Measurements from ENCODE around the gene TSPAN3. TPM values are rescaled to one million over a fixed set of nuclear protein-coding genes. Genes with fewer than 3 reads are reported as not detected.

TSPAN3 gene
- total RNA-seq, 3 donors from 2014 or later (not counting 1 experiment from before 2014, with no cell fraction given): 18.7 to 37.4 (median 29.9) TPM

DNA sequence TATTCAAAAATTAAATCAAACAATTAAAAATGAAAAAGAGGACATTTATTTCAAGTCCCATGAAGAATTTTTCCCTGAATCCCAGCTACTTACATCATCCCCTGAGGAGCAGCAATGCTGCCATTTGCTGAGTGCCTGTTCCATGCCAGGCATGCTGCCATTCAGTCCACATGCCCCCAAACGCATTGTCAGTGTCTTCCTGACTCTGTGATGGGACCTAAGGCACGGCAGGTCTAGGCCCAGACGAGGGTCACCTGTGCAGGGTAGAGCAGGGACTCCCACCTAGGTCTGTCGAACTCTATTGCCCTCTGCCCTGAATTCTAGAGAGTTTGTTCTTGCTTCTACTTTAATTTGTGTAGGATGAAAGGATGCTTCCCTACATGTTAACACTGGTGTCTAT, 68.9 kb downstream of the TSPAN3 start:
- H3K36me3 ChIP-seq (ENCODE audit: control insufficient read depth, insufficient read depth, low read length): peaks cover 27% of the 10 kb centered on the region
- H3K9me3 ChIP-seq (ENCODE audit: control insufficient read depth, insufficient read depth, low read length): no peaks in the 10 kb centered on the region
- H3K4me1 ChIP-seq (ENCODE audit: control insufficient read depth, insufficient read depth, low read length): peaks cover 86% of the 10 kb centered on the region
- 84% methylated on average over 4 of the region's 4 CpGs for WGBS (ENCODE audit: insufficient coverage)
- Mint-ChIP-seq H3K9me3 (no peaks in the 10 kb centered on the region), H3K27me3 (ENCODE audit: low read depth in 2 of 2) (no peaks in the 10 kb centered on the region), H3K4me1 (peaks cover 94 to 96% of the 10 kb centered on the region in 2 donors), H3K27ac (peak overlapping the region; percentile 92 to 95), H3K4me3 (peak overlapping the region; percentile 82), H3K36me3 (no peaks in the 10 kb centered on the region)
- ATAC-seq (no peak), DNase-seq (no peak)
- H3K4me3 ChIP-seq (ENCODE audit: low read length): no peak overlapping the region
- no peaks in the 10 kb centered on the region for H3K27me3 ChIP-seq (ENCODE audit: control insufficient read depth, insufficient read depth, low read length)
- TF ChIP-seq, protein P1, sequence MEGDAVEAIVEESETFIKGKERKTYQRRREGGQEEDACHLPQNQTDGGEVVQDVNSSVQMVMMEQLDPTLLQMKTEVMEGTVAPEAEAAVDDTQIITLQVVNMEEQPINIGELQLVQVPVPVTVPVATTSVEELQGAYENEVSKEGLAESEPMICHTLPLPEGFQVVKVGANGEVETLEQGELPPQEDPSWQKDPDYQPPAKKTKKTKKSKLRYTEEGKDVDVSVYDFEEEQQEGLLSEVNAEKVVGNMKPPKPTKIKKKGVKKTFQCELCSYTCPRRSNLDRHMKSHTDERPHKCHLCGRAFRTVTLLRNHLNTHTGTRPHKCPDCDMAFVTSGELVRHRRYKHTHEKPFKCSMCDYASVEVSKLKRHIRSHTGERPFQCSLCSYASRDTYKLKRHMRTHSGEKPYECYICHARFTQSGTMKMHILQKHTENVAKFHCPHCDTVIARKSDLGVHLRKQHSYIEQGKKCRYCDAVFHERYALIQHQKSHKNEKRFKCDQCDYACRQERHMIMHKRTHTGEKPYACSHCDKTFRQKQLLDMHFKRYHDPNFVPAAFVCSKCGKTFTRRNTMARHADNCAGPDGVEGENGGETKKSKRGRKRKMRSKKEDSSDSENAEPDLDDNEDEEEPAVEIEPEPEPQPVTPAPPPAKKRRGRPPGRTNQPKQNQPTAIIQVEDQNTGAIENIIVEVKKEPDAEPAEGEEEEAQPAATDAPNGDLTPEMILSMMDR (IDR thresholded peaks at IDR 0.05): no peak
- intact Hi-C loops (cut with micrococcal nuclease): no loop called here
- H3K27ac ChIP-seq (ENCODE audit: low read length): peak overlapping the region; percentile 83

DNA sequence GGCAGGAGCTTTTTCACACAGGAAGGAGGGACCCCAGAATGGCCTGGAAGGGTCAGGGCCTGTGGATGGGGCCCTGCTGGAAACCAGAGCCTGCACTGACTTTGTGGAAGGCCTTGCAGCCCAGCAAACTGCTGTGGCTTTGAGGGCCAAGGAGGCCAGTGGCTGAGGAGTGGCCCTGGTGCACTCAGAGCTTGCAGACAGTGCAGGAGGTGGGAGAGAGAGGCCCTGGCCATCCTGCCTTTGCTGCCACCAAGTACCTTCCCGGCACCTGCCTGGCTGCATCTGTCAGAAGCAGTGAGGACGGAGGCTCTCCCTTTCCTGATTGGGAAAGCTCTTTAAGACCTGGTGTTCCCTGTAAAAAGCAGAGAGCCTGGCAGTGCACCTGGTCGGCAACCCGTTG, 69.6 kb downstream of the TSPAN3 start:
- H3K4me3 ChIP-seq (ENCODE audit: low read length): no peak overlapping the region

DNA sequence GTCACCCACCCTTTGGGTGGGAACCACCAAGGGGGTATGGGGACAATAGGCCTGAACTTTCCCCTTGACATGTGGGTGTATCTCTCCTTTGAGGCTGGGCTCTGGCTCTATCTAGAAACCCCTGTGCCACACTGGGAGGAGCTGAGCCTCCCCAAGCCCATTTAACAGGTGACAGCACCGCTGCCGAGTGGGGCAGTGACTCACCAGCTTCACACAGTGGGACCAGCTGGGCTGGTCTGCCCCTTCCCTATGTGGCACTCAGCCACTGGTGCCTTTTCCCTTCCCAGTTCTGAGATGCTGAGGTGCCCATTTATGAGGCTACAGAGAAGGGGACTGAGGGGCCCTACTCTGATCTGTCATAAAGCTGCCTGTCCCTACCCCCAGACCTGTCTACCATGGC, 70.9 kb downstream of the TSPAN3 start:
- Mint-ChIP-seq H3K9me3 (no peaks in the 10 kb centered on the region), H3K27ac (peak overlapping the region; percentile 92 to 95), H3K27me3 (ENCODE audit: low read depth in 2 of 2) (no peaks in the 10 kb centered on the region), H3K4me3 (peak overlapping the region; percentile 96), H3K36me3 (no peaks in the 10 kb centered on the region), H3K4me1 (peaks cover 87 to 94% of the 10 kb centered on the region in 2 donors)
- Histone ChIP-seq H3K27me3 (ENCODE audit: control insufficient read depth, insufficient read depth, low read length) (no peaks in the 10 kb centered on the region), H3K9me3 (ENCODE audit: control insufficient read depth, insufficient read depth, low read length) (no peaks in the 10 kb centered on the region), H3K4me3 (ENCODE audit: low read length) (no peak overlapping the region), H3K27ac (ENCODE audit: low read length) (peak overlapping the region; percentile 39), H3K36me3 (ENCODE audit: control insufficient read depth, insufficient read depth, low read length) (peaks cover 27% of the 10 kb centered on the region), H3K4me1 (ENCODE audit: control insufficient read depth, insufficient read depth, low read length) (peaks cover 95% of the 10 kb centered on the region)
- TF ChIP-seq, protein P1 (IDR thresholded peaks at IDR 0.05): no peak
- intact Hi-C loops (cut with micrococcal nuclease): no loop called here
- WGBS (ENCODE audit: insufficient coverage): 20% methylated on average over 2 of the region's 2 CpGs
- ATAC-seq (peak in 1 of 3 donors; percentile 39), DNase-seq (peak in 1 of 2 donors; percentile 40)

More for the DNA sequence above, 69.6 kb downstream of the TSPAN3 start:
- no peak for DNase-seq
- Histone ChIP-seq H3K36me3 (ENCODE audit: control insufficient read depth, insufficient read depth, low read length) (peaks cover 27% of the 10 kb centered on the region), H3K27ac (ENCODE audit: low read length) (peak overlapping the region; percentile 32), H3K9me3 (ENCODE audit: control insufficient read depth, insufficient read depth, low read length) (no peaks in the 10 kb centered on the region), H3K4me1 (ENCODE audit: control insufficient read depth, insufficient read depth, low read length) (peaks cover 89% of the 10 kb centered on the region), H3K27me3 (ENCODE audit: control insufficient read depth, insufficient read depth, low read length) (no peaks in the 10 kb centered on the region)
- Mint-ChIP-seq H3K4me3 (peak overlapping the region; percentile 69), H3K36me3 (no peaks in the 10 kb centered on the region), H3K4me1 (peaks cover 88 to 96% of the 10 kb centered on the region in 2 donors), H3K9me3 (no peaks in the 10 kb centered on the region), H3K27me3 (ENCODE audit: low read depth in 2 of 2) (no peaks in the 10 kb centered on the region), H3K27ac (peak overlapping the region; percentile 92 to 95)
- intact Hi-C loops (cut with micrococcal nuclease): no loop called here
- TF ChIP-seq, protein P1 (IDR thresholded peaks at IDR 0.05): no peak
- 82% methylated on average over 4 of the region's 4 CpGs for WGBS (ENCODE audit: insufficient coverage)
- no peak for ATAC-seq

All from natural killer cell (primary cell).